Measurements from ENCODE around the gene FBP2. TPM values are rescaled to one million over a fixed set of nuclear protein-coding genes. Genes with fewer than 3 reads are reported as not detected.
"Not testable (repeated sequence)": the region's sequence is repeated elsewhere in the genome, so short reads cannot be mapped to it uniquely, and the experiment has no call there.

FBP2 gene
- total RNA-seq, 1 donor from 2014 or later = 5.5 TPM

- DNase-seq = no peak
Measured at GRCh38 chr9:94606646-94607422, 13.2 kb upstream of the FBP2 start.

- peak; percentile 43 for DNase-seq
Measured at GRCh38 chr9:94603259-94604160, 9.9 kb upstream of the FBP2 start.

GRCh38 chr9:94602666-94603065, 9.0 kb upstream of the FBP2 start:
- no peak for DNase-seq

GRCh38 chr9:94600715-94601114, 7.1 kb upstream of the FBP2 start:
- no peak for DNase-seq

- DNase-seq = no peak
Measured at GRCh38 chr9:94600258-94600657, 6.6 kb upstream of the FBP2 start.

GRCh38 chr9:94599102-94599501, 5.5 kb upstream of the FBP2 start:
- no peak for DNase-seq

GRCh38 chr9:94592683-94593082, 941 bp downstream of the FBP2 start:
- DNase-seq = not testable (repeated sequence)

GRCh38 chr9:94591876-94592275, 1.7 kb downstream of the FBP2 start:
- DNase-seq = no peak

GRCh38 chr9:94591046-94591545, 2.5 kb downstream of the FBP2 start:
- not testable (repeated sequence) for DNase-seq

GRCh38 chr9:94588681-94589080, 4.9 kb downstream of the FBP2 start:
- no peak for DNase-seq

GRCh38 chr9:94586814-94587213, 6.8 kb downstream of the FBP2 start:
- DNase-seq = no peak

- DNase-seq = no peak
Measured at GRCh38 chr9:94586316-94586715, 7.3 kb downstream of the FBP2 start.

- no peak for DNase-seq
Measured at GRCh38 chr9:94584555-94584954, 9.1 kb downstream of the FBP2 start.

GRCh38 chr9:94581728-94582127, 11.9 kb downstream of the FBP2 start:
- DNase-seq = no peak

- no peak for DNase-seq
Measured at GRCh38 chr9:94577571-94577970, 16.1 kb downstream of the FBP2 start.

GRCh38 chr9:94577036-94577435, 16.6 kb downstream of the FBP2 start:
- no peak for DNase-seq

GRCh38 chr9:94576131-94576530, 17.5 kb downstream of the FBP2 start:
- no peak for DNase-seq

GRCh38 chr9:94568972-94569712, 24.5 kb downstream of the FBP2 start:
- DNase-seq = no peak

- DNase-seq = no peak
Measured at GRCh38 chr9:94568250-94568889, 25.3 kb downstream of the FBP2 start.

GRCh38 chr9:94567271-94567670, 26.4 kb downstream of the FBP2 start:
- DNase-seq = no peak

GRCh38 chr9:94566550-94566949, 27.1 kb downstream of the FBP2 start:
- no peak for DNase-seq

GRCh38 chr9:94564279-94564678, 29.3 kb downstream of the FBP2 start:
- DNase-seq = not testable (repeated sequence)

Measured in skin of body (tissue), 2 donors.